GM21360 (cell line): Measurements from ENCODE around the gene CEP20.
"Not testable (repeated sequence)": the region's sequence is repeated elsewhere in the genome, so short reads cannot be mapped to it uniquely, and the experiment has no call there.

Experiments used
- ATAC-seq: cut with Tn5 transposase; IDR thresholded peaks from one replicate; pipeline ENCODE4 v1.9.1; 2021; ENCODE audit warnings: mild to moderate bottlenecking, moderate library complexity; ENCODE audit not compliant: unreplicated experiment

The CEP20 gene

DNA sequence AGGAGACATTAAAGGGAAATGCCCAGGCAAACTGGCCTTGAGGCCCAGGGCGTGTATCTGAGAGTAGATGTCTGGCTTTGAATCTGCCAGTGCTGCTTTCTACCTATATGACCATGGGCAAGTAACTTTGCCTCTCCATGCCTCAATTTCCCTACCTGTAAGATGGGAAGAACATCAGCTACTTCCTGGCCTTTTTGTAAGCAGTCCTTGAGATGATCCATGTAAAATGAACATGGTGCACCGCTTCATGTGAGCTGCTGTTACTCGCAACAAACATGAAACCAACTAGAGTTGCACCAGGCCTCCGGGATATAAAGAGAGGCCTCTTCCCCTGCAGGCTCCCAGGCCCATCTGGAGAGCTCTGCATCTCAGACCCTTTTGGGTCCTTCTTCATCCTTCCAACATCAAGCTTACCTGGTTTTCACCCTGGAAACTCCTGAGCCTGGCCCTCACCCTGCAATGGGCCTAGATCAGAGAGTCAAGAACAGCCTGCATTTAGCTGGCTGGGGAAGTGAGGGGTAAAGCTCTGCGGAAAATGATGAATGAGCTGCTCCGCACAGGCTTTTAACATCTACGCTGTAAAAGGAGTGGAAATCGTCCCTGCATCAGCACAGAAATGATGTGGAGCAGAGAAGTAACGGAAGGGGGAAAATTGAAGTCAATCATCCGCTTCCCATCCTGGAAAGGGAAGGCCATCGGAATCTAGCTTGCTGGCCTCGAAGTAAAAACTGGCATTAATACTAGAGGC lies 29.3 kb downstream of the CEP20 start:
- no peak for ATAC-seq

DNA sequence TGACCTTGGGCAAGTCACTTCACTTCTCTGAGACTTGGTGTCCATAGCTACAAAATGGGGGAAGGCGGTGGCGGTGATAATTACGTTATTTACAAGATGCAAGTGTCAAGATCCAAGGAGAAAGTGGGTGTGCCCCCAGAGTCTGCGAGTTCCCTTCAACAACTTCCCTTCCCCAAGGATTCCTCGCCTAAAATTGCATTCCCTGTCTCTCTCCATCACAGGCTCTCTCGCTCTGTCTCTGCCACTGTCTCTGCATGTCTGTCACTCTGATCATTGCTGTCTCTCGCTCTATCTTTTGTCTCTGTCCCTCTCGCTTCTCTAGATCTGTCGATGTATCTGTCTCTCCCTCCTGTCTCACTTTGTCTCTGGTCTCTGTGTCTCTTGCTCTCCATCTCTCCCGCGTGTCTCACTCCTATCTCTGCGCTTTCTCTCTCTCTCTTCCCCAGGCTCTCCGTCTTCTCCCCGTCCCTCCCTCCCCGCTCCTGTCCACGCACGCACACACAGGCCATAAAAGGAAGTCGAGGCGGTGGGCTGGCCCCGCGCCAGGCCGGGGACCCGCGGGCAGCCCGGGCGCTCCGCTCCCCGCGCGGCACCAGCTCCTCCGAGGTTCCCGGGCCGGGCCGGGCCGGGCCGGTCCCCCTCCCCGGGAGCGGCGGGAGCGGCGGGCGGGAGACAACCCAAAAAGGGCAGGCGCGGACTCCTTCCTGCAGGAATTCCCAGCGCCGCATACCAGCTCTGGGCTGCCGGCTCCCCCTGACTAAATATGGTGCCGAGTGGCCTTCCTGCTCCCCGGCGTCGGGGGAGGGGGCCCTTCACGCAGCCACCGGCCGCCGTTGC lies 30.5 kb downstream of the CEP20 start:
- no peak for ATAC-seq

DNA sequence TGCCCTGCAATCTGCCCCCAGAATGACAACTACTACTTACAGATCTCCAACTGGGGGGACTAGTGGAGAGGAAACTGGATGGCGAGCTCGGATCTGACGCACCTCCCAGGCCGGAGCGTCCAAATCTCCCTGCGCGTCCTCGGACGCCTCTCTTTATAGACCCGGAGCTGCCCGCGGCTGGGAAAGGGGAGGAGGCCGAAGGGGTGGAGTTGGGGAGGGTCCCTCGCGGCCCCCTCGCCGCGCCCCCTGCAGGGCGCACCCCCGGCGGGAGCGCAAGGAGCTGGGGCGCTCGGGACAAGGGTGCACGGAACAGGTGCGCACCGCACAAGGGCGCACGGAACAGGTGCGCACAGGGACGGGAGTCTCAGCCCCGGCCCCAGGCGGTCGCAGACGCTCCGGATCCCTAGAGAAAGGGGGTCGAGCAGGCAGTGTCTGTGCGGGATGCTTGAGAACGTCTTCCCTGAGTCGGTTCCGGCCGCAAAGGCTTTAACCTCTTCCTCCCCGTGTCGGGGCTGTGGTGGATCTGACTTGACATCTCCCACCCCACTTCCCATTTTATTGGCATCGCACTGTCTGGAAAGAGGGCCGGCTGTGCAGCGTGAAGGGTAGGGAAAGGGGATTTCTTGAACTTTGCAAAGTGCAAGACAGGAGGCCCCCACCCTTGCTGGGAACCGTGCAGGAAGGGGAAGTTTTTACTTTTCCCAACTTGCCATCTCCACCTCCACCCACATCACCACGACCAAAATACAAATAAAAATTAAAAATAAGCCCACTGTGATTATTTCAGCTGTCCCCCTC lies 31.3 kb downstream of the CEP20 start, which contains the start of gene MYH11:
MYH11 (minus strand) TSS at position 128 of the 798 bp plus-strand sequence. CDS start 18,776 bp downstream, outside the sequence.
- ATAC-seq: no peak

DNA sequence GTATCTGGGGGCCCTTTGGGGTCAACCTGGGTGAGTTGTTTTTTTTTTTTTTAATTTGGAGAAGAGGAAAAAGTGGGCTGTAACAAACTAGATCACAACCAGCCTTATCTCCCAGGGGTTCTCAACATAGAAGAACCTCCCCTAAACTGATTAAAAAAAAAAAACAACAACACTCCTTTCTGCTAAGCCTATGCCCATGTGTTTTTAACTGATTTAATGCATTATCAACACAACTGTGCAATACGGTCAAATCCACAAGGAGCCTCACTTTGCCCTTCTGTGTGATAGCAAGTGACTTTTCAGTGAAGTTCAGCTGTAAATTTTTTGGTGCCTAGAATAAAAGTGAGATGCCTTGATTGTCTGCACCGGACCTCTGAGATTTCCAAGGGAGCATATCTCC lies 32.2 kb downstream of the CEP20 start:
- ATAC-seq: no peak

DNA sequence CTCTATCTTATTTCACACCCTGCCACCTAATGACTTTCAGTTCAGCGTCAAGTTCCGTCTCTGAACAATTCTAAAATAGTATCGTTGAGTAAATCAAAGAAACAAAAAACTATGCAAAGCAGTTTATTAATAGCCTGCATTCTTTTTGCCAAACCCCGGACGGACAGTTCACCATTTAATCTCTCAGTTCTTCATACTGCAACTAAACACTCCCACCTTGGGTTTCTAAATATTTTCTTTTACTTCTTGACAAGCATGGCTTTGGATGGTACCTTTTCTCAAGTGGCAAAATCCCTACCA lies 32.7 kb downstream of the CEP20 start:
- peak; percentile 73 for ATAC-seq

DNA sequence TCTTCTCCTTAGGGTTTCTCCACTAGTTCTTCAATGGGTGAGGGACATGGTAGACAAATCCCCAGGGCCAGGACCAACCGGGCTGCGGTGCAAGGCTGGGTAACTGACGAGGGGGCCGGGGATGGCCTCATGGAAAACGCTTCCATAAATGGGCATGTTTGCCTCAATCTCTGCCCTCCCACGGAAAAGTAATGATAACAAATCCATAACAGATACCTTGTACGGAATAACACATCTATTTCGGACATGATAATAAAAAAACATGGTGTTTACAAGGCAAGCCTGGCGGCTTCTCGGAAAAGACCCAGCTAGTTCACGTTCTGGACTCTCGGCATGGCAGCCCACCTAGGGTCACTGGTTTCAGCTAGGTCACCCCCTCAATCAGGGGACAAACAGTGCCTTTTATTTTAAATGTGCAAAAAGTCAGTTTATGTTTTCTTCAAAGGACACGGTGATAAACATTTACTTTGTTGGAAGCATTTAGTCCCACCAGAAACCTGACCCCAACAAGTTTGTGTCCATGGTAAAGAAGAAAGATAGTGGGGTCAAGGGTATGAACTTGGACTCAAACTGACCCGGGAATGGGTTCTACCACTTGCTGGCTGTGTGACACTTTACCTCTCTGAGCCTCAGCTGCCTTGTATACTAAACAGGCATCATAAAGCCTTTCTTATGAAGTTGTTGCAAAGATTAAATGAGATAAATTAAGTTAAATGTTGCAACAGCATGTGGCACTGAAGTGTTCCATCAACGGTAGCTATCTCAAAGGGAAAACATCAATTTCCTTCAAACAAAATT lies 33.3 kb downstream of the CEP20 start:
- ATAC-seq: no peak

DNA sequence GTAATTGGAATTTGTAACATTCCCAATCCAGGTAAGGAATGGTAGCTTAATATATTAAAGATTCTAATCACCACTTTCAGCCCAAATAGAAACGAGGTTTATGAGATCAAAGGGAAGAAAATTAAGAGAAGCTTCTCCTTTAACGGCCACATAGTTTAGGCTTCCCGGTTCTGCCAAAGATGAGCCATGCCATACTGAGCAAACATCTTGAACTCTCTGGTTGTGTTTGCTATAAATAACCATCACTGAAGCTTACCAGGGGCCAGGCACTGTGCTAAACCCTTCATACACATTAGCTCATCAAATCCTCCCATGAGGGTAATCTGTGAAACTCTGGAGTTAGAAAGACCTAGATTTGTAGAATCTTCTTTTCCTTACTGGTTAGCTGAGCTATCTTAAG lies 34.3 kb downstream of the CEP20 start:
- ATAC-seq: no peak

DNA sequence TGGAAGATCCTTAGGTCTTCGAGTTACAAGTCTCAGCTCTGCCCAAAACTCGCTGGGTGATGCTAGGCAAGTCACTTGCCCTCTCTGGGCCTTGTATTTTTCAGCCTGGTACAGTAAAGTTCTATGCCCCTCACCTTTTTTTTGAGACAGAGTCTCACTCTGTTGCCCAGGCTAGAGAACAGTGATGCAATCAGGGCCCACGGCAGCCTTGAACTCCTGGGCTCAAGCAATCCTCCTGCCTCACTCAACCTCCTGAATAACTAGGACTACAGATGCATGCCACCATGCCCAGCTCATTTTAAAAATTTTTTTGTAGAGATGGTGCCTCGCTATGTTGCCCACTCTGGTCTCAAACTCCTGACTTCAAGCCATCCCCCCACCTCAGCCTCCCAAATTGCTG lies 35.4 kb downstream of the CEP20 start:
- no peak for ATAC-seq

DNA sequence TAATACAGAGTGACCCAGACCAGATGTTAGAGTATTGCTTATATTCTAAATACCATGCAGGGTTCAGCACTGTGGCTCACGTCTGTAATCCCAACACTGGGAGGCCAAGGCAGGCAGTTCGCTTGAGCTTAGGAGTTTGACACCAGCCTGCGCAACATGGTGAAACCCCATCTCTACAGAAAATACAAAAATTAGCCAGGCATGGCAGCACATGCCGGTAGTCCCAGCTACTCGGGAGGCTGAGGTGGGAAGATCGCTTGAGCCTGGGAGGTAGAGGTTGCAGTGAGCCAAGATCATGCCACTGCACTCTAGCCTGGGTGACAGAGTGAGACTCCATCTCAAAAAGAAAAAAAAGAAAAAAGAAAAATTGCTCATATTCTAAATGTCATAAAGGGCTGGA lies 37.8 kb downstream of the CEP20 start:
- not testable (repeated sequence) for ATAC-seq

DNA sequence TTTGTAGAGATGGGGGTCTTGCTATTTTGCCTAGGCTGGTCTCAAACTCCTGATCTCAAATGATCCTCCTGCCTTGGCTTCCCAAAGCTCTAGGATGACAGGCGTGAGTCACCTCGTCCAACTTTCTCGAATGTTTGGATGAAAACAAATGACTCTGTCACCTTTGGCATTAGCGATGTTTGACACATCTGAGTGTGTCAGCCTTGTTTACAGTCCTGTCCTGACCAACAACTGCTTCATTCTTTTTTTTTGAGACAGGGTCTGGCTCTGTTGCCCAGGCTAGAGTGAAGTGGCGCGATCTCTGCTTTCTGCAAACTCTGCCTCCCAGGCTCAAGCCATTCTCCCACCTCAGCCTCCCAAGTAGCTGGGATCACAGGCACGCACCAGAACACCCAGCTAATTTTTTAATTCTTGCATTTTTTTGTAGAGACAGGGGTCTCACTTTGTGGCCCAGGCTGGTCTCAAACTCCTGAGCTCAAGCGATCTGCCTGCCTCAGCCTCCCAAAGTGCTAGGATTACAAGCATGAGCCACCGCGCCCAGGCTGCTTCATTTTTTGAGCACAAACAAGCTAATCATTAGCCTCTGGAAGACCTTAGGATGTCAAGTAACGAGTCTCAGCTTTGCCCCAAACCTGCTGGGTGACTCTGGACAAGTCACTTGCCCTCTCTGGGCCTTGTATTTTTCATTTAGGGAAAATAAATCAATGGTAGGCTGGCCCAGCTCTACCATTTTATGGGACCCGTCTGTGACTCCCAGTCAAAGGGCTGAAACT lies 39.0 kb downstream of the CEP20 start:
- ATAC-seq: no peak

DNA sequence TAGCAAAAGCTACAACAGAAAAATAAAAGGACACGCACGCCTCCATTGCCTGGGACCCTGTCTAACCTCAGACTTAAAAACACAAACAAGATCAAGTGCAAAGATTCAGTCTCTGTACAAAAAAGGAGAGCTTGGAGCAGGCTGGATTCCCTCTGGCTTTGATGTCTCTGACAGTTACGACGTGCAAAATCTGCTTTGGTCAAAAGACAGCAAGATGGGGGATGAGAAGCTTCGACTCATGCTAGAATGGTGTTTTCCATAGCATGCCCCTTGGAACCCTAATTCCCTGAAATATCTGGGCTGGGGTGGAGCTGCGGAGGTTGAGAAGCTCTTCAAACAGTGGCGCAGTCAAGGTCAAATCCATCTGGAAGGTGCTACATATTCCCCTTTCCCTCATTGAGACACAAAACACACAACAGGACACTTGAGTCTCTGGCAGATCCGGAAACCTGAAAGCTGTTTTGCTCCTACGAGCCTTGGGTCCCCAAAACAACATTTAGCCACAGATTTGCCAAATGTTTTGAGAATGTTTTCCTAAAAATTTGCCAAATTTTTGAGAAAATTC lies 40.7 kb downstream of the CEP20 start:
- no peak for ATAC-seq

DNA sequence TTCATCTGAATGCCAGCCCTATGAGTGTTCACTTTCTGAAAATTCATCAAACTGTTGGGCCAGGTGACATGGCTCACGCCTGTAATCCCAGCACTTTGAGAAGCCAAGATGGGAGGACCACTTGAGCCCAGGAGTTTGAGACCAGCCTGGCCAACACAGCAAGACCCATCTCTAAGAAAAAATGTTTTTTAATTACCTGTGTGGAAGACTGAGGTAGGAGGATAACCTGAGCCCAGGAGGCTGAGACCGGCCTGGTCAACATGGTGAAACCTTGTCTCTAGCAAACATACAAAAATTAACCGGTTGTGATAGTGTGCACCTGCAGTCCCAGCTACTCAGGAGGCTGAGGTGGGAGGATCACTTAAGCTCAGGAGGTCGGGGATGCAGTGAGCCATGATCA lies 41.9 kb downstream of the CEP20 start:
- ATAC-seq: no peak

DNA sequence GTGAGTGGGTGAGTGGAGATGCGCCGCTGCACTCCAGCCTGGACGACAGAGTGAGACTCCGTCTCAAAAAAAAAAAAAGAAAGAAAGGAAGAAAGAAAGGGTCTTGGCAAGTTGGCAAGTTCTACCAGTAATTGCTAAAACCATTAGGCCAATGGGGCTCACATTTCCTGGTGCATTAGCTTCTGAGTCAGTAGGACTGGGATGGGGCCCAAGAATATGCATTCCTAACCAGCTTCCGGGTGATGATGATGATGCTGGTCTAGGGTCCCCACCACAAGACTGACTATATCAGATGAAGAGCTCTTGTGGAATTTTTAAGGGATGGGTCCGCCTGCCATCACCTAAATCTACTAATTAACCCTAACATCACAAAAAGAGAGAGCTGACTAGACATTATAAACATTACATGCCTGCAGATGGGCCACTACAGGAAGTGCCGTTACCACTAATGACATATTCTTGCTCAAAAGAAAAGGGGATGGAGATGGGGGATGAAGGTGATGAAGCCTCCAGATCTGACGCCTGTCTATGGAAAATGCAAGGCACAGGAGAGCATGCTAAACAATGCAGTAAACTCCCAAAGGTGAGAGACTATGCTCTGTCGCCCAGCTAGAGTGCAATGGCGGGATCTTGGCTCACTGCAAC lies 44.6 kb downstream of the CEP20 start:
- ATAC-seq: no peak

DNA sequence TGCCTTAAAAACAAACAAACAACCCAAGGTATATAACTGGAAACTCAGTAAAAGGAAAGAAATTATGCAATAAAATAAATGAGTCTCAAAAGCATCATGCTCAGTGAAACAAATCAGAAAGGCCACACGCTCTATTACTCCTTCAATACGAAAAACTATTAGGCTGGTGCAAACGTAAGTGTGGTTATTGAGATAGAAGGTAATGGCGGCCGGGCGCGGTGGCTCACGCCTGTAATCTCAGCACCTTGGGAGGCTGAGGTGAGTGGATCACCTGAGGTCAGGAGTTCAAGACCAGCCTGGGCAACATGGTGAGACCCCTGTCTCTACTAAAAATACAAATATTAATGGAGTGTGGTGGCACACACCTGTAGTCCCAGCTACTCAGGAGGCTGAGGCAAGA lies 49.2 kb downstream of the CEP20 start:
- not testable (repeated sequence) for ATAC-seq

DNA sequence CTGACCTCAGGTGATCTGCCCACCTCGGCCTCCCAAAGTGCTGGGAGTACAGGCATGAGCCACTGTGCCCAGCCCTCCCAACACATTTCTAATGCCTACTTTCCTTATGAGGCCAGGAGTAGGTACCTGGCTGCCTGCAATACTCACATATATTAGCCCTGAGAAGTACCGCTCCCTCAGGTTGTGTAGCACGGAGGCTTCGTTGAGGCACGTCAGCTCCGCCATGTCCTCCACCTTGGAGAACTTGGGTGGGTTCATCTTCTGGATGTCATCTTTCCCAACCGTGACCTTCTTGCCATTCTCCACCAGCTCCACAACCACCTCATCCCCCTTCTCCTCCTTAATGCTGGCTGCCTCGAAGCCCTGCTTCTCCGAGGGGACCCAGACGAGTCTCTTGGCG lies 50.6 kb downstream of the CEP20 start:
- ATAC-seq: no peak

DNA sequence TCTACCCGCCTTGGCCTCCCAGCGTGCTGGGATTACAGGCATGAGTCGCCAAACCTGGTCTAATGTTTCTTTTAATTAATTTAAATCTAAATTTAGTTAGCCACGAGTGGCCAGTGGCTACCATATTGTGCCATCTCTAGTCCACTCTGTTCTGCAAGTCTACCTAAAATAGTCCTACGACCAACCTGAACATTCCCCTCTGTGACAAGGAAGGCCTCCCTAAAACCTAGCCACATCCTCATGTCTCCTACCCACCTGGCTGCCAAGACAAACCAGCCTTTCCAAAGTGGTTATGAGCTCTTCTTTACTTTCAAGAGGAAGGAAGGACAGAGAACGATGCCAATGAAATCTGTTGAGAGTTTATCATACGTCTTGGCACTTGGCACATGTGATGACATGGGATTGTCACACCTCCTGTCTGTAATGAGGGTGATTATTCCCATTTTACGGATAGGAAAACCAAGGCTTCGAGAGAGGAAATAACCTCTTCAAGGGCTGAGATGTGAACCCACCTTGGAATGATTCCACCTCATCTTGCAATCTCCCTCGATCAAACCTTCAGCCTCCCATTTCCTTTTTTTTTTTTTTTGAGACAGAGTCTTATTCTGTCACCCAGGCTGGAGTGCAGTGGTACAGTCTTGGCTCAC lies 51.3 kb downstream of the CEP20 start:
- no peak for ATAC-seq

DNA sequence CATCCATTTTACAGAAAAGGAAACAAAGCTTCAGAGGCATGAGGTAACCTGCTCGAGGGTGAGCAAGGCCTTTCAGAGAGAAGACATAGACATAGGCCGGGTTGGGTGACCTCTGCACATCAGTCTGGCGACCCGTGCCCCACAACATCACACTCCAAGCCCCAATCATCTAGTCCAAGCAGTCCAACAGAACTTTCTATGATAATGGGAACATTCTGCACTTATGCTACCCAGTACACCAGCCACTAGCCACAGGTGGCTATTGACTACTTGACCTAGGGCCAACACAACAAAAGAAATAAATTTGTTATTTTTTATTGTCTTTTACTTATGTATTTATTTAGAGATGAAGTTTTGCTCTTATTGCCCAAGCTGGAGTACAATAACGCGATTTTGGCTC lies 52.3 kb downstream of the CEP20 start:
- ATAC-seq: no peak

DNA sequence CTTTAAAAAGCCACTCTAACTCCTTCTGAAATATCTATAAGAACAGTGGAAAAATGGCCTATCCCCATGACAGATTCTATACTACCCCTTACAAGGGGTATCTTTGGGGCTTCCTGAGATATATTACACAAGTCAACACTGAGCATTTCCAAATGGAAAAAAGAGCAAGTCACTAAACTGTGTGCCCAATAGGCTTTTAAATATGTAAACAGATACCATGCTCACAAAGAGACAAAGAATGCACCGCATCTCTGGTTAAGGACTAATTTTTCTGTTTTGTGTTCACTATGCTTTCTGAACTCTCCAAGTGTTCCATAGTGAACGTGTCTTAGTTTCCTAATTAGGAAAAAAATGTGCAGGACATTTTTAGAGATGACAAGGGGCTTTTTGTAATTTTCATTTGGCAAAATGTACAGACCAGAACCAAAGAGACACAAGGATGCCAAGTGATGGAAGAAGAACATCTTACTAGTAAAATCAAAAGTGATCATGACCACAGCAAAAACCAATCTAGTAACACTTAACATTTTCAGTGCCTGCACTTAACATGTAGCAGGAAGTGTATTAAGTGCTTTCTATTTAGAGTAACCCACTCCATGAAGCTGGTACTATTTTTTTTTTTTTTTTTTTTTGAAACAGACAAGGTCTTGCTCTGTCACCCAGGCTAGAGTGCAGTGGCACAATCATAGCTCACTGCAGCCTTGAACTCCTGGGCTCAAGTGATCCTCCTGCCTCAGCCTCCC lies 53.1 kb downstream of the CEP20 start:
- ATAC-seq: no peak
